Natural killer cell treated with Interleukin-12 subunit alpha and Interleukin-12 subunit beta and Interleukin-15 and Interleukin-18, amount 100 ng/mL, for 72 hours (primary cell): ENCODE data around the gene CTNNBIP1. TPM values are rescaled to one million over a fixed set of nuclear protein-coding genes. Genes with fewer than 3 reads are reported as not detected.

Experiments
- ATAC-seq, 2 donors: fragments of 150-1000 bp; cut with Tn5 transposase in 1 of 2; sonication (Bioruptor Pico), chemical (Tn5 transposase) in 1 of 2; 2 replicates each; pipeline ENCODE4 v1.10.0; 2021
- DNase-seq: peaks from one replicate; pipeline ENCODE4 v3.0.0; 2022; ENCODE audit warnings: low spot score
- H3K27ac Mint-ChIP-seq, 2 donors: 1 replicate in 1 of 2; 2 replicates in 1 of 2; pipeline ENCODE4 v1.8.0; 2022; ENCODE audit warnings: mixed read lengths in 2 of 2, mild to moderate bottlenecking in 1 of 2, moderate library complexity in 1 of 2
- H3K27me3 Mint-ChIP-seq, 2 donors: 1 replicate in 1 of 2; 2 replicates in 1 of 2; pipeline ENCODE4 v1.8.0; 2022; ENCODE audit warnings: mixed read lengths in 2 of 2
- H3K36me3 Mint-ChIP-seq: one replicate; pipeline ENCODE4 v1.8.0; 2022; ENCODE audit warnings: mixed read lengths
- H3K4me1 Mint-ChIP-seq, 2 donors: 1 replicate in 1 of 2; 2 replicates in 1 of 2; pipeline ENCODE4 v1.8.0; 2022; ENCODE audit warnings: low read depth in 2 of 2, mixed read lengths in 2 of 2, mild to moderate bottlenecking in 1 of 2
- H3K4me3 Mint-ChIP-seq: one replicate; pipeline ENCODE4 v1.8.0; 2022; ENCODE audit warnings: mixed read lengths
- H3K9me3 Mint-ChIP-seq: 2 replicates; pipeline ENCODE4 v1.8.0; 2022; ENCODE audit warnings: mixed read lengths
- total RNA-seq, 2 donors: library from RNA; stranded (reverse); gene quantifications; one replicate each; pipeline ENCODE4 v1.2.3, GENCODE V29; 2022

The CTNNBIP1 gene
- total RNA-seq, 2 donors from 2014 or later = 12.5 to 18.7 TPM

DNA sequence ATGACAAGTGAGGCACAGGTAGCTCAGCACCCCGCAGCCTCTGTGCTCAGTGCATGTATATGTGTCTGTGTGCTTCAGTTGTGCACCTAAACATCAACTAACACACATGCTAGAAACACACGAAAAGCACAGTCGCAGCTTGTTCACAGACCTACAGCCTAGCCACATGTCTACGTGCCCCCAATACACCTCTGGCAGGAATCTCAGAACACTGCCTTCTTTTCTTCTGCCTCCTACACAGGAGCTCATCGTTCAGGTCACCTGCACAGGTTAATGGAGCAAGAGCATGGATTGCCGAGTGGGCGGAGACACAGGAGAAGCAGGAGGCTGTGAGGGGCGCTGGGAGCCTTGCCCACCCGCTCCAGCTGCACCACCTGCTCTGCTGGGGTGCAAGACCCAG is 31.7 kb downstream of the CTNNBIP1 start:
- DNase-seq = no peak
- Mint-ChIP-seq H3K27me3 (no peaks in the 10 kb centered on the region), H3K4me1 (peaks cover 26 to 41% of the 10 kb centered on the region in 2 donors), H3K36me3 (no peaks in the 10 kb centered on the region), H3K9me3 (no peaks in the 10 kb centered on the region), H3K4me3 (no peak overlapping the region), H3K27ac (no peak overlapping the region)
- no peak for ATAC-seq

DNA sequence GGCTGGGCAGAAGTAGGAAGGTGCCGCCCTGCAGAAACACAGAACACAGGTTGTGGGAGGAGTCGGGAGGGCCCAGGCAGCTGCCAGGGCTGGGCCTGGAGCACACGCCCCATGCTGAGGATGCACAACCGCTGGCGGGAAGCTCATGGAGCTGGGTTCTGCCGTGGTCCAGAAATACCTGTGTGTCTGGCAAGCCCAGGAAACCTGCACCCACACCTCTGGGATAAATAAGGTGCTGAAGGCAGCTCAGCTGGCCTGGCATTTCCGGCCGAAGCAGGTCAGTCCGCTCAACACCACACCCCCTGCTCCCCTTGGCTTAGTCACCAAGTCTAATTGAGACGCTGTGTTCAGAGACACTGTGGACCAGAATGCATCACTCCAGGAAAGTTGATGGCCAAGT is 32.1 kb downstream of the CTNNBIP1 start:
- Mint-ChIP-seq H3K4me3 (no peak overlapping the region), H3K36me3 (no peaks in the 10 kb centered on the region), H3K27me3 (no peaks in the 10 kb centered on the region), H3K27ac (no peak overlapping the region), H3K4me1 (peaks cover 24 to 38% of the 10 kb centered on the region in 2 donors), H3K9me3 (no peaks in the 10 kb centered on the region)
- no peak for DNase-seq
- no peak for ATAC-seq

DNA sequence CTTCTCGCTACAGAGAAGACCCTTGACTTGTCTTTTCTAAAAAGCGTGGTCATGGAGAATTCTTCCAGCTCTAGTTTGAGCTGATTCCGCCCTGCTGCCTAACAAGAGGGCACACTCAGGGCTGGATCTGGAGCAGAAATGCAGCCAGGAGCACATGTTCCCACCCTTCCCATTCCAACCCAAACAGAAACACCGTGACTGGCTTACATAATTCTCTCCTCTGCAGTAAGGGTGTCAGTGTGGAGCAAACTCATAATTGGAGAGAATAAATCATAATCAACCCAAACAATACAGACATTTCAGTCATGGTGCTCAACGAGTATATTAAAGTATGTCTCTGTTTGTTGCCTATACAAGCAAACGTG is 34.5 kb downstream of the CTNNBIP1 start:
- no peak for ATAC-seq
- Mint-ChIP-seq H3K9me3 (no peaks in the 10 kb centered on the region), H3K27me3 (no peaks in the 10 kb centered on the region)

DNA sequence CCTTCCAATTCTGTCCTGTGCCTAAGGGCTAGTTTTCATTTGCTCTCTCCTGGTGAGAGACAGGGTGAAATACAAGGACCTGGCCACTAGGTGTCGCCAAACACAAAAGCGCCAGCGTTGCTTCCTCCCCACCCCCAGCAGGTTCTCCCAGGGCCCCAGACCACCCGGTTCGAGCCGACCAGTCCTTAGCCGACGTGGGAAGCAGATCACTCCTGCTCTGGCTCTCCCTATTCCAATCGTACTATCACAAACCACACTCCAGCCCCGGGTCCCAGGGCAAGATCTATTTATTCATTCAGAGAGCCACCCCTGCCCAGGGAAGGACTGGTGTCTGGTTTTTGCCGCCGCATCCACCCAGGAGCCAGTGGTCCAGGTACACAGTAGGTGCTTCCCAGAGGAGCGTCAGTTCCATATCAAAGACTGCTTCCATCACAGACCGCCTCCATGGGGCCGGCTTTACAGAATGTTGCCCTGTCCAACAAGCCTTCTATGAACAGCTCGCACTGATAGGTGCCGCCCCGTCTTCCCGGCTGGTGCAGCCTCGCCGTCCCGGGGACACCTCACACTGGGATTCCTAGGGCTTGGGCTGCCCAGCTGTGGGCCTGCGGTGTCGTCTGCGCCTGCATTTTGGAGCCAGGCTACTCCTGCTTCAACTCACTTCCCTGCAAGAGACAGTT is 35.0 kb downstream of the CTNNBIP1 start:
- H3K4me1 Mint-ChIP-seq = peaks cover 9 to 16% of the 10 kb centered on the region in 2 donors
- H3K27ac Mint-ChIP-seq = peak overlapping the region in 1 of 2 donors; percentile 71
- no peaks in the 10 kb centered on the region for H3K36me3 Mint-ChIP-seq
- peak; percentile 82 to 86 for ATAC-seq
- H3K9me3 Mint-ChIP-seq = no peaks in the 10 kb centered on the region
- H3K27me3 Mint-ChIP-seq = no peaks in the 10 kb centered on the region
- peak; percentile 73 for DNase-seq
- no peak overlapping the region for H3K4me3 Mint-ChIP-seq

More for the DNA sequence above, 34.5 kb downstream of the CTNNBIP1 start:
- H3K4me1 Mint-ChIP-seq = peaks cover 9 to 21% of the 10 kb centered on the region in 2 donors
- no peak overlapping the region for H3K4me3 Mint-ChIP-seq
- DNase-seq = no peak
- no peaks in the 10 kb centered on the region for H3K36me3 Mint-ChIP-seq
- peak overlapping the region in 1 of 2 donors; percentile 71 for H3K27ac Mint-ChIP-seq

DNA sequence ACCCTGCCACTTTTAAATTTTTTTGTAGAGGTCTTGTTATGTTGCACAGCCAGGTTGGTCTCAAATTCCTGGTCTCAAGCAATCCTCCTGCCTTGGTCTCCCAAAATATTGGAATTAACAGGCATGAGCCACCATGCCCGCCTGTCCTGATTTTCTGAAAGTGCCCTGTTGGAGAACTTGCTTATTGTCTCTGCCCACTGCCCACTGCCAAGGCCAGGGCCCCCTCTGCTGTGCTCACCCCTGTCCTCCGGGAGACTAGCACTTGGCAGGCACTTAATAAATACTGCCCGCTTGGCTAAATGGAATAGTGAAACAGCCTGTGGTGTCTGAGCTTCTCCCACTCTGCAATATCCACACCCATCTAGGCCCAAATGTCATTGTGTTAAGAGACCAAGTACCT is 35.7 kb downstream of the CTNNBIP1 start:
- Mint-ChIP-seq H3K27me3 (no peaks in the 10 kb centered on the region), H3K4me1 (peaks cover 9 to 16% of the 10 kb centered on the region in 2 donors), H3K9me3 (no peaks in the 10 kb centered on the region), H3K27ac (peak overlapping the region in 1 of 2 donors; percentile 57), H3K36me3 (no peaks in the 10 kb centered on the region), H3K4me3 (no peak overlapping the region)
- no peak for ATAC-seq
- DNase-seq = no peak

DNA sequence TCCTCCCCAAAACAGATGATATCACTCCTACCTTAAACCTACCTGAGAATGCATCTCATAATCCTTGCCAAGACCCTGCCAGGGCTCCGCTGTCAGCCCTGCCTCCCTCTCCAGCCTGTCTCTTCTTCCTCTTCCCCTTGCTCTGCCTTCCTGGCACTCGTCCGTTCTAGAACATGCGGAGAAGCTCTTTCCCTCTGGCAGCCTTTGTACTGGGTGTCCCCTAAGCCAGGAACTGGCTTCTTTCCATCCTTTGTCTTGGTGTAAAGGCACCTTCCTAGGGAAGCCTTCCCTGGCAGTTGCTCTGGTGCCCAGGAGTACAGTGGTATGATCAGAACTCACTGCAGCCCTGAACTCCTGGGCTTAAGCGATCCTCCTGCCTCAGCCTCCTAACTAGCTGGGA is 36.1 kb downstream of the CTNNBIP1 start:
- no peaks in the 10 kb centered on the region for H3K9me3 Mint-ChIP-seq
- no peak for DNase-seq
- no peaks in the 10 kb centered on the region for H3K36me3 Mint-ChIP-seq
- H3K4me1 Mint-ChIP-seq = peaks cover 9 to 16% of the 10 kb centered on the region in 2 donors
- no peak overlapping the region for H3K4me3 Mint-ChIP-seq
- H3K27ac Mint-ChIP-seq = no peak overlapping the region
- no peaks in the 10 kb centered on the region for H3K27me3 Mint-ChIP-seq
- ATAC-seq = no peak

DNA sequence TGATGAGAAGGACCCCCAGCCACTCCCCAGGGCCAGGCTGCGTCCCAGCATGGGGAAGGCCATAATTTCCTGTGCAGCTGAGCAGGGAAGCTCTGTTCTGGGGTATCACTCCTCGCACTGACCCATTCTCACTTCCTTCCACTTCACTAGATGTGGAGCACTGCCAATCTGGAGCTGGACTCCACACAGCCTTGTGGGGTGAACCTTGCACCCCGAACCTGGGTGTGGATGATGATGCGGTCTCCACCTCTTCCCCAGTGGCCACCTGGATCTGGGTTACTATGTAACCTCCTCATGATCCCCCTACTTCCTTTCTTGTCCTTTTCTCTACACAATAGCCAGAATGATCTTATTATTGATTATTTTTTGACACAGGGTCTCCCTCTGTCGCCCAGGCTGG is 36.7 kb downstream of the CTNNBIP1 start:
- H3K4me1 Mint-ChIP-seq = peaks cover 9 to 16% of the 10 kb centered on the region in 2 donors
- no peak for DNase-seq
- no peak for ATAC-seq
- no peak overlapping the region for H3K27ac Mint-ChIP-seq
- no peaks in the 10 kb centered on the region for H3K36me3 Mint-ChIP-seq
- no peaks in the 10 kb centered on the region for H3K27me3 Mint-ChIP-seq
- H3K9me3 Mint-ChIP-seq = no peaks in the 10 kb centered on the region
- H3K4me3 Mint-ChIP-seq = no peak overlapping the region

DNA sequence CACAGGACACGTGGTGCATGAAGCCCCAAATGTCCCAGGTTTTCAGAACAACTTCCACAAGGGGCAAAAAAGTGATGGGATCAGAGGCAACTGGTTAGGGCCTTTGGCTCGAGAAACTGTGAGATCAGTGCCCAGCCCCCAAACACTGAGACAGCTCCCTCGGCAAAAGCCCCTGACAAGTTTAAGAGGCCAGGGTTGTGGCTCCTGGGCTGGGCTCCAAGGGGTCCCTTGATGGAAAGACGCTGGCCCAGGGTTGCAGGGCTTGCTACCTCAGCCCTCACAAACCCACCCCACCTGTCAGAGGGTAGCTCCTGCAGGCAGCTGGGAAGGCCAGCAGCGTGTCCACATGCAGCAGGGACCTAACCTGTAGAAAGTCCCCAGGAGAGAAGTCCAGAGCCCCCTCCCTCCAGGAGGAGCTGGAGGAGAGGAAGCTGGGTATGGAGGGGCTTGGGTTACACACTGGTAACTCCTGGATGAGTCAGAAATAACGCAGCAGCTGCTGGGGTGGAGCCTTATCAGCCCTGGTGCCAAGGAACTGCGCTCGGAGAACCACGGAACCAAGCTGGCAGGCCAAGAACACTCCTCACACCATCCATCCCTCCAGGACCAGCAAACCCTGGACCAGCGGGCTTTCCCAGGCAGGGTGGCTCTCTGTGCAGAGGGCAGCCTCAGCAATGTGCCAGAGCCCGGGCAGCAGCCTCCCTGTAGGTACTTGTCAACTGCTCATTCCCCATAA is 37.5 kb downstream of the CTNNBIP1 start:
- Mint-ChIP-seq H3K27ac (no peak overlapping the region), H3K36me3 (no peaks in the 10 kb centered on the region), H3K4me3 (no peak overlapping the region), H3K4me1 (peaks cover 9 to 16% of the 10 kb centered on the region in 2 donors), H3K27me3 (no peaks in the 10 kb centered on the region), H3K9me3 (no peaks in the 10 kb centered on the region)
- ATAC-seq (no peak), DNase-seq (no peak)

DNA sequence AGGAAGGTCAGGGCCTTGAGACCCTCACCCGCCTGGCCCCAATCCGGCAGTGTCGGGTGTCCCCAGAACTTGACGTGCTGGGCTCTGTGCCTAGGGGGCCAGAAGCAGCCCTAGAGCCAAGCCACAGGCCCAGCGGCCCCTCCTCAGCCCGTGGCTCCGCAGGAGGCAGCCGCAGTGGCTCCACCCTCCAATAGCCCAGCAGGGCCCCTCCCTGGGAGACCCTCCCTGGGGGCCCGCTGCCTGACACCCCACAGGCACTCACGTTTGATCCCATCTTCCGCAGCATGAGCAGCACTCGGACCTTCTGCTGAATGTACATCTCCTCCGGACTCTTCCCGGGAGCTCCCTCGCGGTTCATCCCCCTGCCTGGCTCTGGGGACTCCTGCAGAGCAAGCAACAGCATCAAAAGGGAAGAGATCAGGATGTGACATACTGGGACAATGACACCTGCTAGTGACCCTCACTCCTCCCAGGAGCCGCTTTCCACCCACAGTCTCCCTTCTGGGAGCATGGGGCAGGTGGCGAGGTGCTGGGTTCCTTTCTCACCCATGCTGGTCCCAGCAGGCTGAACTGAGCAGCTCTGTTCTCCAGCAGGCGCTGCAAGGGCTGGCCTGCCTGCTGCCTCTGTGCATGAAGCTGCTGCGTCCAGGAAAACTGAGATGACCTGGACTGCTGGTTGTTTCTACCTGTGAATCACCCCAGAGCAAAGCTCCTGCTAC is 38.2 kb downstream of the CTNNBIP1 start:
- Mint-ChIP-seq H3K4me3 (no peak overlapping the region), H3K9me3 (no peaks in the 10 kb centered on the region), H3K27me3 (no peaks in the 10 kb centered on the region), H3K36me3 (no peaks in the 10 kb centered on the region), H3K27ac (no peak overlapping the region), H3K4me1 (peaks cover 10 to 17% of the 10 kb centered on the region in 2 donors)
- ATAC-seq (no peak), DNase-seq (no peak)

DNA sequence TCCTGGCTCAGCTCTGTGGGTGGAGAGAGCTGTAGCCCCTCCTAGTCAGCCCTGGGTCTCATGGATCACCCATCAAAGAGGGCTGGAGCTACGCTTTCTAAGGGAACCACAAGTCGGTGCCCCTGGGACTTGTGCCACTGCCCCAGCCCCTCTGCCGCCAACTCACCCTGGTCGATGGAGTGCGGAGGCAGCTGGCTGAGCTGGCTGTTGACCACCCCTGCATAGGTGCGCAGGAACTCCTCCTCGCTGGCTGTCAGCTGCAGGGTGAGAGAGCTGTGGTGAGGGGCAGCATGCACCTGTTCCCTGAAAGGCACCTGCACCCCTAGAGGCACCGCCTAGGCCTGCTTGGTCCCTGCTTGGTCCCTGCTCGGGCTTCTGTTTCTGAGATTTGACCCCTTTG is 39.0 kb downstream of the CTNNBIP1 start:
- no peak for ATAC-seq
- Mint-ChIP-seq H3K27me3 (no peaks in the 10 kb centered on the region), H3K9me3 (no peaks in the 10 kb centered on the region), H3K36me3 (no peaks in the 10 kb centered on the region), H3K4me1 (peaks cover 13 to 20% of the 10 kb centered on the region in 2 donors), H3K27ac (no peak overlapping the region), H3K4me3 (no peak overlapping the region)
- DNase-seq = no peak

DNA sequence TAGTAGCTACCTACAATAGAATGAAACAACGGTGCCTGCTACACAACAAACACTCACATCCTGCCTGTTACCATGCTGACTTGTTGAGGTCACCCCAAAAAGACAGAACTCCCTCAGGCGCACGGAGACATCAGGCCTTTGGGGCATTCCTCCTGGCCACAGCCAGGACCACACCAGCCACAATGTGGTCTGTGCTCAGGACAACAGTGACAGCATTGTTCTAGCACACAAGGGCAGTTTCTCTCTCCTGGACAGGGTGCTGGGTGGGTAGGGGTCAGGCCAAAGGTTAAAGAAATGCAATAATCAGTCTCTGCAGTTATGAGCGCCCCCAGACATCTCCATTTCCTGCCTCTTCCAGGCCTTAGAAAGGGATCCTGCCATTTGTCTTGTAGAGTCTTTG is 39.5 kb downstream of the CTNNBIP1 start:
- Mint-ChIP-seq H3K36me3 (no peaks in the 10 kb centered on the region), H3K4me1 (peaks cover 13 to 18% of the 10 kb centered on the region in 2 donors), H3K27ac (no peak overlapping the region), H3K27me3 (no peaks in the 10 kb centered on the region), H3K4me3 (no peak overlapping the region), H3K9me3 (no peaks in the 10 kb centered on the region)
- DNase-seq (no peak), ATAC-seq (no peak)

DNA sequence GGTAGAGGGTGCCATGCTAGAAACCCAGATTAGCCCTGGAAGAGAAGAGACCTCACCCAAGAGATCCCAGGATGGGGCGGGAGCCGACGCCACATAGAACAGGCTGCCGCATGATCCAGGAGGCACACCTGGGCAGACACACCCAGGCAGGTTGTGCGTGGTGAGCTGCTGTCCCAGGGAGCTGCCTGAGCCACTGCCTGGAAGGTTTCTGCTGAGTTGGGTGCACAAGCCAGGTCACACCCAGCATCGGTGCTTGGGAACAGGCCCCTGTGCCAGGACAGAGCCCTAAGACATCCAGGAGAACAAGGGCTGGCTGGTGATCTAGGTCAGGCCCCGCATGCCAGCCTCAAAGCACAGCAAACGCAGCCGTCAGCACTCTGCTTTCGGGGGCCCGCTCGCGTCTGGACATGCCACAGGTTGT is 40.2 kb downstream of the CTNNBIP1 start:
- no peak overlapping the region for H3K4me3 Mint-ChIP-seq
- H3K36me3 Mint-ChIP-seq = no peaks in the 10 kb centered on the region
- ATAC-seq = no peak
- H3K27ac Mint-ChIP-seq = no peak overlapping the region
- H3K27me3 Mint-ChIP-seq = no peaks in the 10 kb centered on the region
- no peaks in the 10 kb centered on the region for H3K9me3 Mint-ChIP-seq
- H3K4me1 Mint-ChIP-seq = peaks cover 8 to 11% of the 10 kb centered on the region in 2 donors
- DNase-seq = no peak

DNA sequence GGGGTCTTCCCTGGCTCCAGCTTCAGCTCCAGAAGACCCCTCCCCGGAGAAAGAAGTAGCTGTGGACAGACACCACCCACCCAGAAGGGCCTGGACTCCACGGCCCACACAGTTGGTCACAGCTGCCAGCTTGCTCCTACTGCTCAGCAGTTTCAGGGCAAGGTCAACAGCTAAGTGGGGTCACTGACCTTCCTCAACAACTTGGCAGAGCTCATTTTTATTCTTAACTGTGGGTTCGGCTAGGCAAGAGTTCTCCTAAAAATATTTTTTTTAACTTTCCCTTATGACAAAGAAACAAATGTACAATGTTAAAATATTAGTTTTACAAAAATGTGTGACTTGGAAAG is 41.9 kb downstream of the CTNNBIP1 start:
- Mint-ChIP-seq H3K27ac (no peak overlapping the region), H3K27me3 (no peaks in the 10 kb centered on the region), H3K9me3 (no peaks in the 10 kb centered on the region), H3K36me3 (no peaks in the 10 kb centered on the region), H3K4me3 (no peak overlapping the region), H3K4me1 (peaks cover 4 to 5% of the 10 kb centered on the region in 2 donors)
- ATAC-seq (no peak), DNase-seq (no peak)
